HG02642 (cell line): ENCODE results near the gene BRSK2.

Source experiments
- ATAC-seq: cut with Tn5 transposase; IDR thresholded peaks from one replicate; pipeline ENCODE4 v1.9.1; 2021; ENCODE audit warnings: mild to moderate bottlenecking; ENCODE audit not compliant: unreplicated experiment, poor library complexity

Gene BRSK2

GRCh38 chr11:1478011-1478410 is 88.3 kb downstream of the BRSK2 start:
- ATAC-seq = no peak

- ATAC-seq = no peak
Measured at GRCh38 chr11:1478544-1478943, 88.8 kb downstream of the BRSK2 start.

- ATAC-seq = no peak
Measured at GRCh38 chr11:1479006-1479677, 89.4 kb downstream of the BRSK2 start.

DNA sequence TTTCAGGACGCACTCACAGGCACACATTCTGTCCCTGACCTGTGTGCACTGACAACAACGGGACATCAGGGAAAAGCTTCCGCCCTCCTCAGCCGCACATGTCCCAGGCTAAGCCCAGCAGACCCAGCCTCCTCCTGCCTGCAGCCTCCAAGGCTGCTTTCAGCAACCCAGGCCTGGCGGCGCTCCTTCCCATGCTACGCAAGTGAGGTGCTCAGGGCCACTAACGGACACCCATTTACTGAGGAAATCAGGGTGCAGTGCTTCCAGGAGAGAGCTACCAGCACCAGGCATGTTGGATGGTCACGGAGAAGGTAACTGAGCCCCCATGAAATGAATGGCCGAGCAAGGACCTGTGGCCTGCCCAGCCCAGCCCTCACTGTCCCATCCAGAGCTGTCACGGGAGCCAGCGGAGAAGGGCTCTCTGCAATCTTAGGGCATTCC is 90.0 kb downstream of the BRSK2 start:
- no peak for ATAC-seq

DNA sequence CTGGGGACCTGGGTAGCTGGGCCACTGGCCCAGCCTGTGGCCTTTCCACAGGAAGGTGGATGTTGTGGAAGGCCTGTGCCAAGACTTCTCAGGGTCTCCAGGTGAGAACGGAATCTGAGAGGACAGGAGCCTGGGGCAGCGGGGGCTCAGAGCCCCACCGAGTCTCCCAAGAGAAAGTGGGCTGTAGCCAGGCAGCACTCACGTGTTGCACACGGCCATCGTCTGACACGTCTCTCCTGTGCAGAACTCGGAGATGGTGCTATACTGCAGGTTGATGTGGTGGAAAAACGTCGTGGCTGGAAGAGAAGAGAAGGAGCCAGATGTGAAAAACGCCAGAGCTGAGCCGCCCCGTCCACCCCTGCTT is 90.4 kb downstream of the BRSK2 start:
- ATAC-seq = no peak

GRCh38 chr11:1480555-1481482 is 91.1 kb downstream of the BRSK2 start:
- no peak for ATAC-seq

DNA sequence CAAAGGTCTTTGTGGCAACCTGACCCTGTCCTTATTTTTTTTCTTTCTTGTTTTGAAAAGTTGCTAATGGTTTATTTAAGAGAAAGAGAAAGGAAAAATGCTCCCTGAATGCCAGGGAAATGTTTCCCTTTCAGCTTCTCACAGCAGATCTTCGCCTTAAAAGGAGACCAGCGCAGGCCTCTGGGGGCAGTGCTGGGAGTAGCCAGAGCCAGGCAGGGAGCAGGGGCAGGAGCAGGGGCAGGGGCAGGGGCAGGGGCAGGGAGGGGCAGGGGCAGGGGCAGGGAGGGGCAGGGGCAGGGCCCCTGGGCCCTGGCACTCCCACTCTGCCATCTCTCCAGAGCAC is 91.7 kb downstream of the BRSK2 start:
- no peak for ATAC-seq

DNA sequence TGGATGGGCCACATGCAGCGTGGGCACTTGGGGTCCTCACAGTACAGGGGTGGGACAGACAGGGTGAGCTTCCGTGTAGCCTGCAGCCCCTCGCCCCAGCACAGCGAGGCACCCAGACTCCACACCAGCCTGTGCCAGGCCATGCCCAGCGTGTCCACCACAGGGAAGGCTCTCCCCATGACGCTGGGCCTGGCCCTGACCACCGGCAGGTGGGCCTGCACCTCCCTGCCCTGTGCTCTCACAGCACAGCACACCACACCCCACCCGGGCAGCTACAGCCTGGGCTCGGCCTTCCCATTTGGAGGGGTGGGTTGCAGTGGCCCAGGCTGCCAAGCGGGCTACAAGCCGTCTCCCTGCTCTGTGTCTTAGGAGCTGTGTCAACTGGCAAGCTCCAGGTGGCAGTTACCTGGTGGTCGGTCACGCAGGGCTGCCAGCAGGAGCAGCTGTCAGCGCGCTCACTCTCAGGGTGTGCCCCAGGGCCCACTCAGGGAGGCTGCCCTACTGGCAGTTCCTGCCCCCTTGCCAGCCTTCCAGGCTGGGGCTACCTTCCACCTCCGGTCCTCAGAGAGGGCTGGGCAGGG is 92.2 kb downstream of the BRSK2 start:
- ATAC-seq = no peak

- ATAC-seq = no peak
Measured at GRCh38 chr11:1482581-1483444, 93.1 kb downstream of the BRSK2 start.

GRCh38 chr11:1483445-1483961 is 93.8 kb downstream of the BRSK2 start:
- ATAC-seq = no peak

- ATAC-seq = no peak
Measured at GRCh38 chr11:1484061-1484671, 94.4 kb downstream of the BRSK2 start.

- no peak for ATAC-seq
Measured at GRCh38 chr11:1484695-1485503, 95.2 kb downstream of the BRSK2 start.

DNA sequence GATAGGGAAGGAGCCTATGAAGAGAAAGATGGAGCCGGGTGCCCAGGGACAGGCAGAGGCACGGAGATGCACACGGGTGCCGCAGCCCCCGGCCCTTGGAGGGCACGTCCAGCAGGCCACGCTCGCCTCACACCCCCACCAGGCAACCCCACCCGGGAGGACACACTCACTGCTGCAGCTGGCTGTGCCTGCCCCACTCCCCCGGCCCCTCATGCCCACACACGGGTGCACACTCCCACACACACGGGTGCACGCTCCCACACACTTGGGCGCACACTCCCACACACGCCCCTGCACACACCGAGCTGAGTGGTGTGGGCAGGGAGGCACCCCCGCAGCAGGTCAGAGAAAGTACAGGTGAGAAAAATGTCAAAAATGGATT is 95.8 kb downstream of the BRSK2 start:
- no peak for ATAC-seq

GRCh38 chr11:1486054-1486825 is 96.5 kb downstream of the BRSK2 start, which contains the start of gene MOB2:
MOB2 (minus strand) TSS chr11:1486779; CDS start chr11:1486556, 223 bp downstream.
- ATAC-seq = no peak

GRCh38 chr11:1487091-1487850 is 97.5 kb downstream of the BRSK2 start:
- no peak for ATAC-seq

DNA sequence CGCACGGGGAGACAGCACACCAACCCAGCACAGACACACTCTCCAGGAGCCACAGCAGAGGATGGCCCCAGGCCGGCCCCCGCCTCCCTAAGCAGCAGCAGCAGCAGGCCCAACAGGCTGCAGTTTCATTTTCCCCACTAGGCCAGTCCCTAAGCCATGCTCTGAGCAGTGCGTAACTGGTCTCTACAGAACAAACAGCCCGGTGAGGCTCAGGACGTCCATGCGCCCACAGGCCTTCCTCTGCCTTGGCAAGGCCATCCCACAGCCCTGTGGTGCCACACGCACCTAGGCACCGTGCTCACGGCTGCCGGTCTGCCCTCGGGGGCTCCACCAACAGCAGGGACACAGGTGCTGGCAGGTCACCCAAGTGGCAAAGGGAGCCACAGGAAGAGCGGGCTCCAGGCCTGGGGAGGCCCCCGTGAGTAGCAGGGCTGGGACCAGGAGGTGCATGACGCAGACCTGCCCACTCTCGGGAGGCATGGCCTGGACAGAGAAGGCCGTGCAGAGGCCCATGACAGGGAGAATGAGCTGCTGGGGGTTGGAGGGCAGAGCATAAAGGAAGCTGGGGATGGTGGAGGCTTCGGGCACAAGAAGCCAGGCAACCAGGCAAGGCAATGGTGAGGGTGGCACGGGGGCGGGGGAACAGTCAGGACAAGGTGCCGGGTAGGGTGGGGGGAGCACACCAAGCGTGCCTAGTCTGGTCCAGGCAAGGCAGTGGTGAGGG is 98.3 kb downstream of the BRSK2 start:
- ATAC-seq = no peak
